Epithelial cell of esophagus (primary cell): ENCODE results near the gene CYTH2.

ENCODE experiments used
- DNase-seq: peaks from one replicate; pipeline ENCODE4 v3.0.0; 2010; ENCODE audit warnings: low read depth
- H3K4me3 ChIP-seq: 2 replicates; pipeline ENCODE4 v1.5.1; 2011; ENCODE audit warnings: mild to moderate bottlenecking, low read length, control low read depth
- TF ChIP-seq, protein P1 (sequence below): IDR thresholded peaks from 2 replicates; pipeline ENCODE4 v1.5.1; 2011; ENCODE audit warnings: low read depth, mild to moderate bottlenecking, low read length, control low read depth, inconsistent platforms; ENCODE audit not compliant: insufficient read depth; ENCODE audit errors: missing control alignments

CYTH2 gene

DNA sequence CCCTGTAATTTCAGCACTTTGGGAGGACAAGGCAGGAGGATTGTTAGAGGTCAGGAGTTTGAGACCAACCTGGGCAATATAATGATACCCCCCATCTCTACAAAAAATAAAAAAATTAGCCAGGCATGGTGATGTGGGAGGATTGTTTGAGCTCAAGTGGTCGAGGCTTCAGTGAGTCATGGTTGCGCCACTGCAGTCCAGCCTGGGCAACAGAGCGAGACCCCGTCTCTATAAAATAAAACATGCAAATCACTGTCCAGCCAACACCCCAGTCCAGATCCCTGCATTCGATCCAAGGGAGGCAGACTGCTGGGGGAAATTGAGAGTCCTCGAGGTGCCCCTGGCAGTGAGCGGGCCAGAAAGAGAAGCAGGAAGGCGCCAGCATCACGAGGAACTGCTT is 7.0 kb downstream of the CYTH2 start:
- H3K4me3 ChIP-seq, result no peak overlapping the region
- TF ChIP-seq, protein P1, sequence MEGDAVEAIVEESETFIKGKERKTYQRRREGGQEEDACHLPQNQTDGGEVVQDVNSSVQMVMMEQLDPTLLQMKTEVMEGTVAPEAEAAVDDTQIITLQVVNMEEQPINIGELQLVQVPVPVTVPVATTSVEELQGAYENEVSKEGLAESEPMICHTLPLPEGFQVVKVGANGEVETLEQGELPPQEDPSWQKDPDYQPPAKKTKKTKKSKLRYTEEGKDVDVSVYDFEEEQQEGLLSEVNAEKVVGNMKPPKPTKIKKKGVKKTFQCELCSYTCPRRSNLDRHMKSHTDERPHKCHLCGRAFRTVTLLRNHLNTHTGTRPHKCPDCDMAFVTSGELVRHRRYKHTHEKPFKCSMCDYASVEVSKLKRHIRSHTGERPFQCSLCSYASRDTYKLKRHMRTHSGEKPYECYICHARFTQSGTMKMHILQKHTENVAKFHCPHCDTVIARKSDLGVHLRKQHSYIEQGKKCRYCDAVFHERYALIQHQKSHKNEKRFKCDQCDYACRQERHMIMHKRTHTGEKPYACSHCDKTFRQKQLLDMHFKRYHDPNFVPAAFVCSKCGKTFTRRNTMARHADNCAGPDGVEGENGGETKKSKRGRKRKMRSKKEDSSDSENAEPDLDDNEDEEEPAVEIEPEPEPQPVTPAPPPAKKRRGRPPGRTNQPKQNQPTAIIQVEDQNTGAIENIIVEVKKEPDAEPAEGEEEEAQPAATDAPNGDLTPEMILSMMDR, result no peak
- no peak for DNase-seq

DNA sequence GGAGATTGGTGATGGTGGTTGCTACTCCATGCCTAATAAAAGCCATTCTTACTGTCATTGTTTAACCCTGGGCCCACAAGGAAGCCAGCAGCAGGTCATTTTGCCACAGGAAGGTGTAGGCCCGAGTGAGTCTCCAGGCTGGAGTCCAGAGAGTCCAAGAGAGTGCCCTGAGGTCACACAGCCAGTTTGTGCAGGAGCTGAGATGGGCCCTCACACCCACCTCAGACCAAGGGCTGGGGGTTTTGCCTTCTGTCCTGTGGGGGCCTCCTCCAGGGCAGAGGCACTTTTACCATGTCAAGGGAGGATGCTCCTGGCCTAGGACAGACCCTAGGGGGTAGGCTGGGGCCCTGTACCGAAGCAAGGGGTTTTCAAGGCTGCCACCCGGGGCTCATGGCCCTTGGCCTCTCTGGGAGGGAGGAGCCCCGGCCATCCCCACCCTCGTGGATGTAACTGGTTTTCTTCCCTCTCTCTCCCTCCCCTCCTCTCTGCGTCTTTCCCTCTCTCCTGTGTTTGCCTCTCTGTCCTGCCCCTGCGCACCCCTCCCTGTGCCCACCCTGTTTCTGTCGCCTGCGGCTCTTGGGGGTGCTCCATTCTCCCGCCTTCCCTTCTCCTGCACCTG is 8.0 kb downstream of the CYTH2 start:
- no peak for DNase-seq
- no peak overlapping the region for H3K4me3 ChIP-seq

DNA sequence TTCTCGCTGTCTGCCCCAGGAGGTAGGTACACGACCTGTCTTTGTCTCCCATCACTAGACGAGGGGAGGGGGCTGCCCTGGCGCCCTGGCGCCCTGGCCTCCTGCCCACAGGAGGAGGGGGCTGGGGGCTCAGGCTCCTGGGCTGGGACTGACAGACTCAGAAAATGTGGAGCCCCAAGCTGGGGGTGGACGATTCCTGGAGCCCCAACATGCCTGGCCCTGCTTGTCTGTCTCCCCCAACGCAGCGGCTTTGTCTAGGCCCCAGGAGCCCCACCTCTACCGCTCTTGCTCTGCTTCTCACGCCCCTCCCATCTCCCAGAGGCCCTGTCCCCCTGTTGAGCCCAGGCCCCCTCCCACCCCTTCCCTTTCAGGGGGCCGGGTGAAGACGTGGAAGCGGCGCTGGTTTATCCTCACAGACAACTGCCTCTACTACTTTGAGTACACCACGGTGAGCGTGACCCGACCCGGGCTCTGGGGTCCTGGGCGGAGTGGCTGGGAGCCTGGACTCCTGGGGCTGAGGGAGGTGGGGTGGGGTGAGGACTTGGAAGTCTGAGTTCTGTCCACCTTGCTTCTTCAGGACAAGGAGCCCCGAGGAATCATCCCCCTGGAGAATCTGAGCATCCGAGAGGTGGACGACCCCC is 8.6 kb downstream of the CYTH2 start:
- H3K4me3 ChIP-seq, result no peak overlapping the region
- no peak for DNase-seq
- TF ChIP-seq, protein P1, result no peak

More for the DNA sequence above, 8.0 kb downstream of the CYTH2 start:
- TF ChIP-seq, protein P1, result no peak

DNA sequence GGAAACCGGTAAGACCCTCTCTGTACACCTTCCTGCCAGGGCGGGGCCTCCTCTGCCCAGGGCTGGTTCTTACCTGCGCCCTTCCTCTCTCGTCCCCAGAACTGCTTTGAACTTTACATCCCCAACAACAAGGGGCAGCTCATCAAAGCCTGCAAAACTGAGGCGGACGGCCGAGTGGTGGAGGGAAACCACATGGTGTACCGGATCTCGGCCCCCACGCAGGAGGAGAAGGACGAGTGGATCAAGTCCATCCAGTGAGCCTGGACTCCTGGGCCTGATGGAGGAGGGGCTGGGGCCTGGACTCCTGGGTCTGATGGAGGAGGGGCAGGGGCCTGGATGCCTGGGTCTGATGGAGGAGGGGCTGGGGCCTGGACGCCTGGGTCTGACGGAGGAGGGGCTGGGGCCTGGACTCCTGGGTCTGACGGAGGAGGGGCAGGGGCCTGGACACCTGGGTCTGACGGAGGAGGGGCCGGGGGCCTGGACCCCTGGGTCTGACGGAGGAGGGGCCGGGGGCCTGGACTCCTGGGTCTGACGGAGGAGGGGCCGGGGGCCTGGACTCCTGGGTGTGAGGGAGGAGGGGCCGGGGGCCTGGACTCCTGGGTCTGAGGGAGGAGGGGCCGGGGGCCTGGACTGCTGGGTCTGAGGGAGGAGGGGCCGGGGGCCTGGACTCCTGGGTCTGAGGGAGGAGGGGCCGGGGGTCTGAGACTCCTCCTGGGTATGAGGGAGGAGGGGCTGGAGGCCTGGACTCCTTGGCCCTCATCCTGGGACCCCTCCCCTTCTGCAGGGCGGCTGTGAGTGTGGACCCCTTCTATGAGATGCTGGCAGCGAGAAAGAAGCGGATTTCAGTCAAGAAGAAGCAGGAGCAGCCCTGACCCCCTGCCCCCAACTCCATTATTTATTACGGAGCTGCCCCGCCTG is 9.4 kb downstream of the CYTH2 start:
- TF ChIP-seq, protein P1, result no peak
- DNase-seq, result no peak
- H3K4me3 ChIP-seq, result no peak overlapping the region

DNA sequence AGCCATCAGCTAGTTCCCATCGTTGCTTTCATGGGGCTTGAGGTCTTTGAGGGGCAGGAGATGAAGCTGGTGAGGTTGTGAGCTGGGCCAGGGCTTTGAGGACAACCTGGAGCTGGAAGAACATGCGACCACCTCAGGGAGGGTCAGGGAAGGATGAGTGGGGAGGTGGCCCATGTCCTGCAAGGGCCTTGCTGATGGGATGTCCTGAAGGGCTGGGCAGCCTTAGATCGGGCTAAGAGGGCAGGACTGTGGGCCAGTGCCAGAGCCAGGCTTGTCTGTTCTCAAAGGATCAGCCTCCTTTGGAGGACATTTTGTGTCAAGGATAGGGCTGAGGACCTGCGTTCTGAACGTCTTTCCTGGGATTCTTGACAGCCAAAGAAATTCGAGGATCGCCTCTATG is 10.5 kb downstream of the CYTH2 start:
- no peak overlapping the region for H3K4me3 ChIP-seq

DNA sequence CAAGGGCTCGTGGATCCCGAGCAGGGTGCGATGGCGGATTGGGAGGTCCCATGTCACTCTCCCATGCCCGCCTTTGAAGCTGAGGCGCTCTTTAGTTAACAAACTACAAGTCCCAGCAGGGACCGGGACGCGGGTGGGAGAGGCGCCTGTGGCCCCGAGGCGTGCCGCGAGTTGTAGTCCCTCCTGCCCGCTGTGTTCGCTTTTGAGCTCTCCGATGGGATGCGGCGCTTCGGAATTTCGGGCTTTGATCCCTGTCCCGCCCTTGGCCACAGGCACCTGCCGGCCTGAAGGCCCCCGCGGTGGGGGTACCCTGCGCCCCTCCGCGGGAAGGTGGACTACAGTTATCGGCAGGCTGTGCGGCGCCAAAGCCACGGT is 11.0 kb downstream of the CYTH2 start:
- H3K4me3 ChIP-seq, result peak overlapping the region; percentile 43
- peak; percentile 32 for DNase-seq
- TF ChIP-seq, protein P1, result no peak

More for the DNA sequence above, 10.5 kb downstream of the CYTH2 start:
- TF ChIP-seq, protein P1, result no peak
- no peak for DNase-seq
